Measurements from ENCODE around the gene PIM3.

DNA sequence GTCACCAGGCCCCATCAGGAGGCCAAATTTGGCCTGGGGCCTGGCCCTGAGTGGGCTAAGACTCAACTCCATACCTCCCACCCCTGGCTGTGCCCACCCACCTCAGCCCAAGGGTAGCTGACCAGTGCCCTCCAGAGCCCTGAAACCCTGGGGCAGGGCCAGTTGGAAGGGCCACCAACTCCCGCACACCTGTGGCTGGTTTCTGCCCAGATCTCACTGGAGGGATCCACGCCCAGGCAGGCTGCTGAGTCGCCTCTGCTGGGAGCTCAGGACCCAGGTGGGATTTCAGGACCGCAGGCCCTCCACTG, 8.9 kb upstream of the PIM3 start:
- TF ChIP-seq POLR2A (IDR thresholded peaks at IDR 0.05), result no peak
- TF ChIP-seq, protein P1, sequence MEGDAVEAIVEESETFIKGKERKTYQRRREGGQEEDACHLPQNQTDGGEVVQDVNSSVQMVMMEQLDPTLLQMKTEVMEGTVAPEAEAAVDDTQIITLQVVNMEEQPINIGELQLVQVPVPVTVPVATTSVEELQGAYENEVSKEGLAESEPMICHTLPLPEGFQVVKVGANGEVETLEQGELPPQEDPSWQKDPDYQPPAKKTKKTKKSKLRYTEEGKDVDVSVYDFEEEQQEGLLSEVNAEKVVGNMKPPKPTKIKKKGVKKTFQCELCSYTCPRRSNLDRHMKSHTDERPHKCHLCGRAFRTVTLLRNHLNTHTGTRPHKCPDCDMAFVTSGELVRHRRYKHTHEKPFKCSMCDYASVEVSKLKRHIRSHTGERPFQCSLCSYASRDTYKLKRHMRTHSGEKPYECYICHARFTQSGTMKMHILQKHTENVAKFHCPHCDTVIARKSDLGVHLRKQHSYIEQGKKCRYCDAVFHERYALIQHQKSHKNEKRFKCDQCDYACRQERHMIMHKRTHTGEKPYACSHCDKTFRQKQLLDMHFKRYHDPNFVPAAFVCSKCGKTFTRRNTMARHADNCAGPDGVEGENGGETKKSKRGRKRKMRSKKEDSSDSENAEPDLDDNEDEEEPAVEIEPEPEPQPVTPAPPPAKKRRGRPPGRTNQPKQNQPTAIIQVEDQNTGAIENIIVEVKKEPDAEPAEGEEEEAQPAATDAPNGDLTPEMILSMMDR (IDR thresholded peaks at IDR 0.05), result no peak

Data from suprapubic skin (tissue), 3 donors.